NCI-H1105 treated with DMSO at 0.1 percent for 48 hours (cell line): ENCODE data around the gene NT5E.
A peak's percentile ranks its signal among the peaks of the same experiment; 100 is the strongest.
"Not testable (repeated sequence)": the region's sequence is repeated elsewhere in the genome, so short reads cannot be mapped to it uniquely, and the experiment has no call there.

ENCODE experiments used
- DNase-seq: peaks from one replicate; lab custom pipeline; 2025; lab: John Stamatoyannopoulos, UW

Gene NT5E

GRCh38 chr6:85449818-85450759 is at the start of gene NT5E:
TSS of gene NT5E (plus strand) at chr6:85450083. CDS start at chr6:85450140, 57 bp downstream.
- peak; percentile 35 for DNase-seq

GRCh38 chr6:85400331-85400730 is 49.6 kb upstream of the NT5E start:
- DNase-seq, result no peak

- no peak for DNase-seq
Measured at GRCh38 chr6:85401186-85402021, 48.5 kb upstream of the NT5E start.

DNA sequence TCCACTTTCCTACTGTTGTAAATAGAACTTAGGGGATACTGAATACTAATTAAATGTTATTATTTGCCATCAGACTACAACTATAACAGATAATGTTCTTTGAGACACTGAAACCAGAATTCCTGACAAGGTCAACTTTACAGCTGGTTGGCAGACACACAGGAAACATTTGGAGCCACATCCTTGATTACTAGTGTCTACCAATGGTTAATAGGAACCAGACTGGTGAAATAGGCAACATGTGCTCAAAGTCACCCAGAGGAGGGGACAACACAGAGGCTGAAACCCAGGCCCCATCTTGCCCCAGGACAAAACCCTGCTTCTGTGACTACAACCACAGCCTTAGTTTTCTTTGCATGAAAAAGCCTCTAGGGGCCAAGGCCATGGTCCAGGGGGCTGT is 47.8 kb upstream of the NT5E start:
- DNase-seq, result no peak

DNA sequence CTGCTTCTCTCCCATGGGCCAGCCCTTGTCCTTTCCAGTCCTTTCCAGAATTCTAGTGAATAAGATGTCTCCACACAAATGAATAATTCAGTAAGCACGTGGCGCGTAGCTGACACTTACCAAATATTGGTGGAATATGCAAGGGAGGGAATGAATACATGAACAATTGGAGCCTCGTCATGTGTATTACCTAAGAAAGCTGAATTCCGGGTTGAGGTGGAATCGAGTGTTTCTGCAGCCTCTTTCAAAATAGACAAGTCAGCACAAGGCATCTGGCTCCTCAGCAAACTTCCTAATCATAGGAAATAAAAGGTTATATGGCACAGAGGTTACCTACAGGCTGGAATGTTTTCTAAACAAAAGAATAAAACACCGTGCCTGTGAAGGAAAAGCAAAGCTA is 47.0 kb upstream of the NT5E start:
- DNase-seq, result no peak

DNA sequence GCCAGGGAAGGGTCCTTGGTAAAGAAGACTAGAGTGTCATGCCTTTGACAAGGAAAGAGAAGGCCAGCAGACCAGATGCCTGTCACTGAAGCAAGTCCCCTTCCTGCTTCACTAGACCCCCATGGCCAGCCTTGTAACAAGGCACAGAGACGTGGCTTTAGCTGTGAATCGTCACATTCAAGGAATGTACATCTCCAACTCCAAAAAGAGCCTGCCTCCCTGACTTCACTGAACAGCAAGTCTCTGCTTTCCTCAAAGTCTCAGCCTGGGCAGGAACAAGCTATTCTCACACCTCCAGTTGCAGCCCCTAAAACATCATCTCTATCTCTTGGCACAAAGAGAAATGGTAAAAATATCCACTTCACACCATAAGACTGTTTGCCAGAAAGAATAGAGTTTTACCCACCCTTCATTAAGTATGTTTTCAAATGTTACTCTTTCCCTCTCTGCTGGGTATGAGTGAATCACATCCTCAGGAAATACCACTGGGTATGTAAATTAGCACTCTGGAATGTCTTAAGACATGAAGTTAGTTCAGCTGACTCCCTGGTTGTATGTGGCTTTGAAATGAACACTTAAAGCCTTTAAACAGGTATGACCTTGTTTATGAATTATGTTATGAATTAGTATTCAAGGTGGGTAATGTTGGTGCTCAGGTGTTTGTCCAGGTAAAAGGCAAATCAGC is 46.4 kb upstream of the NT5E start:
- no peak for DNase-seq

DNA sequence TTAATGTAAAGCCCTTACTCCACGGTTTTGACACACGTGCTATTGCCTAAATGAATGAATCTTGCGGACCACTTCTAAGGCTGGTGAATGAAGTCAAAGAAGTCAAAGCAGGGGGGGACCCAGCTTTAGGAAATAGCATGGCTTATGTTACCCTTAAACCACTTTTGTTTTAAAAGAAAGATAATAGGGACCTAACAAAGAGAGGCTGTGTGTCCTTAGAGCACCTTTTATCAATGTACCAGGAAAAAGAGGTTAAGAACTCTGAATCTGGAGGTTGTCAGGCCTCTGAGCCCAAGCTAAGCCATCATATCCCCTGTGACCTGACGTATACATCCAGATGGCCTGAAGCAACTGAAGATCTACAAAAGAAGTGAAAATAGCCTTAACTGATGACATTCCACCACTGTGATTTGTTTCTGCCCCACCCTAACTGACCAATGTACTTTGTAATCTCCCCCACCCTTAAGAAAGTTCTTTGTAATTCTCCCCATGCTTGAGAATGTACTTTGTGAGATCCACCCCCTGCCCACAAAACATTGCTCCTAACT is 45.8 kb upstream of the NT5E start:
- DNase-seq, result not testable (repeated sequence)

DNA sequence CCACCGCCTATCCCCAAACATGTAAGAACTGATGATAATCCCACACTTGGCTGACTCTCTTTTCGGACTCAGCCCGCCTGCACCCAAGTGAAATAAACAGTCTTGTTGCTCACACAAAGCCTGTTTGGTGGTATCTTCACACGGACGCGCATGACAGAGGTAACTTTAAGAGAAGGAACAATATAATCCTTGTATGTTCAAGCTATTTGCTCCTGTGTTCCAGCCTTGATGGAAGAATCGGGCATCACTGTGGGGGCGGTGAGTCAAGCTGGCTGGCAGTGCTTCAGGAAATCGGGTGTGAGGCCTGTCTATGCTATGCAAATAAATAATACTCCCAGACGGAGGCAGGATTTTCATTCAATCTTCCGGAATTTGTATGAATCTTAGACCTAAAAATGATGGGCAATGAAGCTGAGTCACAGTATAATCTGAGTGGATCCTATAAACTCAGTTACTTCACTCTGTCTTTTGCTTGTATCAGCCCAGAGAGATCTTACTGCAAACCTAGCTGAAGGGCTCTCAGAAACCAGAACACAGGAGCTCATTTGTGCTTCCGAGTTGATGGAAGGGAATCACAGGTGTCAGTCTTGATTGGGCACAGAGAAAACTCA is 45.2 kb upstream of the NT5E start:
- no peak for DNase-seq

DNA sequence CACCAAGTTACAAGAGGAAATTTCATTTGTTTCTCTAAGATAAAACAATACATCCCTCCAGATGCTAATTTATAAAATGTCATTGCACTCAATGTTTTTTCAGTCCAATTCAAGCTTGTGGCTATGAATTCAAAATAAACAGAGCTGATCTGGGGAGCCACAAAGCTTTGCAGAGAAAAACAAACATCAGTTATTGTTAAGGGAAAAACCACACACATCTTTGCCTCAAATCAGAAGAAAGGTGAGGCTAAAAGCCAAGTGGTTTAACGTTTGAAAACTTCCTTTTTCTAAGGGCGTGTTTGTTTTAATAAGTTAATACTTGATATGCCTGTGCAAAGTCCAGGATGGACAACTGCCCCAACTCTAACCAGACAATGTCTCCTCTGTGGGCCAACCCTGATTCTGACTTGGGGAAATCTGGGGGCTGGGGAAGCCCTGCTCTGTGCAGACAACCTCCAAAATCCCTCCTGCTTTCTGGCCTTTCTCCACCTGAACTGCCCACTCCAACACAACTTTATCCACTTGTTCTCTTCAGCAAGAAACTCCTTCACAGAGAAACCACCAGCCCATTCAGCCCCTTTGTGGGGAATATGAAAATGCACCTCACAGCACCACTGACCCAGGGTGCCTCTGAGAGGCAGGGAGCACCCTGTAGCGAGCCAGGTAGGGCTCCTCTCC is 44.6 kb upstream of the NT5E start:
- no peak for DNase-seq

- no peak for DNase-seq
Measured at GRCh38 chr6:85405853-85406198, 44.1 kb upstream of the NT5E start.

DNA sequence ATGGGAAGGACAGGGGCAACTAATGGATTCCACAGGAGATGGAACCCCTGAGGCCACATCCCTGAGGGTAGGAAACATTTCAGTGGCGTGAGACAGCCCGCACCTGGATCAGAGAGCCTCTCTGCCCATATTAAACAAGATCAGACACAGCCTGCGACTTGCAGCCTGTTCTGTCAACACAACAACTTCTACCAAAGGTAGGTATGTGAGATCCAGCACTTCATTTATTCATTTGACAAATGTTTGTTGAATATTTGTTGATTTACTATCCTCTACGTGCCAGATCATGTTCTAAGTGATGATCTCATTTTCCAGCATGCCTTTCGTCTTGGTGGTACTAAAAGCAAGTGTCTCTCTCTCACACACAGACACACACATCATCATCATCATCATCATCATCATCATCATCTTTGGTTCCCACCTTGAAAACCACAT is 43.2 kb upstream of the NT5E start:
- no peak for DNase-seq

DNA sequence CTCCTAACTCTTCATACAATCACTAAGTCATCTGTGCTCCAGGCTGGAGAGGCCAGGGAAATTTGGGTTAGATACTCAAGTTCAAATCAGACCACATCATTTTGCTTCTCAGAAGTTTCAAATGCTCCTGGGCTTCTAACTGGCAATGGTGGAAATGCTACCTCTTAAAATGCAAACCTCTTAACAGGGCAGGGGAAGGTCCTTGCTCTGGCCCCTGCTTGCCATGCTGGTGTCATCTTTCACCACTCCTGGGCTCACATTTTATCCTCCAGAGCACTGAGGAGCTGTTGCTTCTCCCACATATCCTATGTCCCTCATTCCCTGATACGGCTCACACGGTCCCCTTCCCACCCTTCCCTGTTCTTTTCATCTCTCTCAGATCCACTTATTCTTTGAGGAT is 41.8 kb upstream of the NT5E start:
- no peak for DNase-seq

- DNase-seq, result no peak
Measured at GRCh38 chr6:85412911-85413430, 36.9 kb upstream of the NT5E start.

- no peak for DNase-seq
Measured at GRCh38 chr6:85416049-85416448, 33.8 kb upstream of the NT5E start.

- DNase-seq, result no peak
Measured at GRCh38 chr6:85416766-85417165, 33.1 kb upstream of the NT5E start.

- no peak for DNase-seq
Measured at GRCh38 chr6:85417336-85417735, 32.5 kb upstream of the NT5E start.

DNA sequence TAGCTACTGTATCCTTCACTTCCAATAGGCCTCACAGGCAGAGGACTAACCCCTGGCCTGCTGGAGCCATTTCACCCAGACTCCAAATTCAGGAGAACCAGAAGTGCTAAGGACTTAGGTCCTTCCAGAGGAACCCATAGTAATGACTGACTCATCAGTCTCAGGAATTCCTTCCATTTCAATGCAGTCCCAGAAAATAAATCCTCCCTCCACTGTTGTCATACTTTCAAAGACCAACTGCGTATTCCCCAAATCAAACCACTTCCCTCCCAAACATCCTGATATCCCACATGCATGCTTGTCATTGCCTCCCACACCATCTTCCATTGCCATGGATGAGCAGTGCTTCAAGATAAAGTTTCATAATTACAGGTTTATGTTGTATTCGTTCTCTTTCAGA is 31.8 kb upstream of the NT5E start:
- no peak for DNase-seq

DNA sequence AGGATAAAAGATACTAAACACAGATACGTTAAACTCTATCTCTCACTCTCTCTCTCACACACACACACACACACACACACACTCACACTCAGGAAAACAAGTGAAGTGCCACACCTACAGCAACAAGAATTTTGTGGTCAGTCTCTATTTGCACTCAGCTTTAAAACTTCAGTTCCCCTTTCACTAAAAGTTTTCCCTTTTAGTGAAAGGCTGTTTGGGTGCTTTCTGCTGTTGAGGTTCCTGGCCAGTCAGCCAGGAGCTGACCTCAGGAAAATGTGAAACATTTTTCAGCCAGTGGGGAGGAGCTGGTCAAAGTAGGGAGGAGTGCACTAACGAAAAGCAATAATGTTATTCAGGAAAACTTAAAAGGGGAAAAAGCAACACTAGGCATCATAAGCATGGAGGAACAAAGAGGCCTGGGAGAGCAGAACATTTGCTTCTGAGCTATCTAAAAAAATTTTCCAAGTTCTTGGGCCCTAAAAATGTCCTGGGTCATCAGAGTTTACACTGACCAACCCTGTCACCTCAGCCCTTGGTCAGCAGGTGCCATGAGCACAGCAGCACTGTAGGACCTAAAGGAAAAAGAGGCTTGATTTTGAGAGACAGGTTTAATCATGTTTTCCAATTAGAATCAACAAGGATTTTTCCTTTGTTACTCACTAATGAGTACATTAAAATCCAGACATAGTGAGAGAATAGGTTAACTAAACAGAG is 30.7 kb upstream of the NT5E start:
- DNase-seq, result no peak

DNA sequence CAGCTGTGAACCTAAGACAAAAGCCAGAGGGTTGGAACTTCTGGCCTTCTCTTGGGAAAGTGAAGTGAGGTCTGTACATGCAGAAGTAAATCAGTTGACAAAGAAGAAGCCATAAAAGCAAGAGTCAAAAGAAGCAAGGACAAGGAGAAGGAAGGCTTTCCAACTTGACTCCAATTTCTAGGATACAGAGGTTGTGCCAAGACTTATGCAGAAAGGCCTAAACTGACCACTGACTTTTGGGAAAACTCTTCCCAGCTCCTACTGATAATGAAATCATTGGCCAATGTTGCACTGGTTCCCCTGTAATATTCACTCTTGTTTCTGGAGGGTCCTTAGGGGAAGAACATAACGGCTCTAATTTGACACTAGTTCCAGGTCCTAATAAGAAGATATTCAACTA is 29.3 kb upstream of the NT5E start:
- DNase-seq, result no peak

- DNase-seq, result no peak
Measured at GRCh38 chr6:85421181-85421580, 28.7 kb upstream of the NT5E start.
